Lower leg skin (tissue), 3 donors: Measurements from ENCODE around the gene ZFP36L1.

Source experiments
- CTCF ChIP-seq, 3 donors: fragments of 450-650 bp; IDR thresholded peaks; one replicate each; pipeline ENCODE4 v1.5.1; 2016; ENCODE audit warnings: antibody characterized with exemption in 3 of 3, mild to moderate bottlenecking in 3 of 3, moderate library complexity in 2 of 3
- POLR2A ChIP-seq, 2 donors: fragments of 450-650 bp; IDR thresholded peaks; one replicate each; pipeline ENCODE4 v1.6.1; 2016 to 2017; ENCODE audit warnings: antibody characterized with exemption in 2 of 2, mild to moderate bottlenecking in 1 of 2, moderate library complexity in 1 of 2

- TF ChIP-seq CTCF (IDR thresholded peaks at IDR 0.05) (no peak), POLR2A (IDR thresholded peaks at IDR 0.05) (no peak)
Measured at GRCh38 chr14:68748691-68749090, 44.2 kb downstream of the ZFP36L1 start.
